Measurements from ENCODE around the gene EZR. TPM values are rescaled to one million over a fixed set of nuclear protein-coding genes. Genes with fewer than 3 reads are reported as not detected.
"Not testable (repeated sequence)": the region's sequence is repeated elsewhere in the genome, so short reads cannot be mapped to it uniquely, and the experiment has no call there.

Gene EZR
- polyA plus RNA-seq, 1 donor (not counting 4 experiments of a cell fraction or from before 2014, with no cell fraction given): 277 TPM

GRCh38 chr6:158839796-158840195 lies 20.6 kb upstream of the EZR start:
- Histone ChIP-seq H3K27ac (ENCODE audit: control insufficient read depth, insufficient read depth, low read length) (no peak overlapping the region), H3K9me3 (ENCODE audit: control insufficient read depth, low read depth, low read length) (no peaks in the 10 kb centered on the region), H3K79me2 (ENCODE audit: control insufficient read depth, insufficient read depth, low read length) (no peaks in the 10 kb centered on the region), H3K9me1 (ENCODE audit: control insufficient read depth, extremely low read depth, insufficient read depth, low read length) (no peaks in the 10 kb centered on the region), H3K36me3 (ENCODE audit: control insufficient read depth in 2 of 2, extremely low read depth in 1 of 2, insufficient read depth in 2 of 2, low read length in 2 of 2) (no peaks in the 10 kb centered on the region), H3K4me2 (ENCODE audit: control insufficient read depth, extremely low read depth, insufficient read depth, low read depth, low read length) (no peak overlapping the region), H2AFZ (ENCODE audit: control insufficient read depth, low read length) (no peak overlapping the region), H4K20me1 (ENCODE audit: control insufficient read depth, extremely low read depth, insufficient read depth, low read length) (no peaks in the 10 kb centered on the region), H3K4me1 (ENCODE audit: control insufficient read depth, extremely low read depth, insufficient read depth, low read length) (peaks cover 14% of the 10 kb centered on the region), H3K9ac (ENCODE audit: control insufficient read depth, extremely low read depth, insufficient read depth, low read length) (no peak overlapping the region), H3K4me3 (ENCODE audit: control insufficient read depth in 2 of 3, extremely low read depth in 1 of 3, insufficient read depth in 2 of 3, low read depth in 1 of 3, low read length in 3 of 3) (no peak overlapping the region), H3K27me3 (ENCODE audit: control insufficient read depth, extremely low read depth, insufficient read depth, low read length) (no peaks in the 10 kb centered on the region)
- DNase-seq (ENCODE audit: low read depth, low spot score): no peak
- dilution Hi-C loops (cut with MboI; ENCODE audit: extremely low pct_ligation_motif_present, low sequenced_read_pairs): no loop called here
- no peak for FAIRE-seq
- TF ChIP-seq CTCF (optimal IDR thresholded peaks at IDR 0.05 in 1 of 3, IDR thresholded peaks at IDR 0.05 in 1 of 3, conservative IDR thresholded peaks at IDR 0.05 in 1 of 3; ENCODE audit: extremely low read depth in 1 of 3, insufficient read depth in 2 of 3, low read length in 3 of 3): no peak
- no peak for TF ChIP-seq EZH2 (IDR thresholded peaks at IDR 0.05; ENCODE audit: low read length)

DNA sequence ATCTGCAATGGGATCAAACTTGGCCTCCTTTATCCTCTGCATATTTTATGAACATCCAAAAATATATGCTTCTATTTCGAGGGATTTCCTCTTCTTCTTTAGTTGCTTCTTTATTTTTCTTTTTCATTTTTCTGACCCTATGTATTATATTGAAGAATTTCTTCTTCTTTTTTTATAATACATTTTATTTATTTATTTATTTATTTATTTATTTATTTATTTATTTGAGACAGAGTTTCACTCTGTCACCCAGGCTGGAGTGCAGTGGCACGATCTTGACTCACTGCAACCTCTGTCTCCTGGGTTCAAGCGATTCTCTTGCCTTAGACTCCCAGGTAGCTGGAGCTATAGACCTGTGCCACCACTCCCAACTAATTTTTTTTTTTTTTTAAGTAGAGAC lies 19.6 kb upstream of the EZR start:
- H3K9ac ChIP-seq (ENCODE audit: control insufficient read depth, extremely low read depth, insufficient read depth, low read length); dilution Hi-C loops (cut with MboI; ENCODE audit: extremely low pct_ligation_motif_present, low sequenced_read_pairs); FAIRE-seq: not testable (repeated sequence)

More for the DNA sequence above, 19.6 kb upstream of the EZR start:
- H2AFZ ChIP-seq (ENCODE audit: control insufficient read depth, low read length); H3K4me2 ChIP-seq (ENCODE audit: control insufficient read depth, extremely low read depth, insufficient read depth, low read depth, low read length); DNase-seq (ENCODE audit: low read depth, low spot score); H3K9me1 ChIP-seq (ENCODE audit: control insufficient read depth, extremely low read depth, insufficient read depth, low read length); H3K36me3 ChIP-seq (ENCODE audit: control insufficient read depth in 2 of 2, extremely low read depth in 1 of 2, insufficient read depth in 2 of 2, low read length in 2 of 2); H3K79me2 ChIP-seq (ENCODE audit: control insufficient read depth, insufficient read depth, low read length); H3K9me3 ChIP-seq (ENCODE audit: control insufficient read depth, low read depth, low read length); H3K27me3 ChIP-seq (ENCODE audit: control insufficient read depth, extremely low read depth, insufficient read depth, low read length); H3K4me3 ChIP-seq (ENCODE audit: control insufficient read depth in 2 of 3, extremely low read depth in 1 of 3, insufficient read depth in 2 of 3, low read depth in 1 of 3, low read length in 3 of 3); H4K20me1 ChIP-seq (ENCODE audit: control insufficient read depth, extremely low read depth, insufficient read depth, low read length): not testable (repeated sequence)
- Histone ChIP-seq H3K4me1 (ENCODE audit: control insufficient read depth, extremely low read depth, insufficient read depth, low read length) (peaks cover 14% of the 10 kb centered on the region), H3K27ac (ENCODE audit: control insufficient read depth, insufficient read depth, low read length) (peak overlapping the region; percentile 81)
